Activated T-cell treated with anti-CD3 and anti-CD28 coated beads, Interleukin-2, amount 50 U/mL, for 72 hours (primary cell): ENCODE results near the gene RPS4Y1. TPM values are rescaled to one million over a fixed set of nuclear protein-coding genes. Genes with fewer than 3 reads are reported as not detected.
"Not testable (repeated sequence)": the region's sequence is repeated elsewhere in the genome, so short reads cannot be mapped to it uniquely, and the experiment has no call there.

Source experiments
- ATAC-seq, 2 donors: fragments of 150-1000 bp; cut with Tn5 transposase; replicated peaks in 1 of 2; 2 replicates each; pipeline ENCODE4 v1.10.0; 2021; ENCODE audit warnings: moderate library complexity in 2 of 2, mild to moderate bottlenecking in 1 of 2
- DNase-seq, 2 donors: peaks; one replicate each; pipeline ENCODE4 v3.0.0; 2021 to 2022; ENCODE audit warnings: mixed read lengths in 1 of 2
- H3K27ac Mint-ChIP-seq: one replicate; pipeline ENCODE4 v1.8.0; 2022; ENCODE audit warnings: mild to moderate bottlenecking, moderate library complexity, mixed read lengths
- H3K27me3 Mint-ChIP-seq: one replicate; pipeline ENCODE4 v1.8.0; 2022; ENCODE audit warnings: low read depth, mixed read lengths
- H3K36me3 Mint-ChIP-seq, 2 donors: one replicate each; pipeline ENCODE4 v1.8.0; 2022; ENCODE audit warnings: mixed read lengths in 2 of 2, mild to moderate bottlenecking in 1 of 2; ENCODE audit not compliant: insufficient read depth in 2 of 2
- H3K4me1 Mint-ChIP-seq: one replicate; pipeline ENCODE4 v1.8.0; 2022; ENCODE audit warnings: low read depth, mixed read lengths
- H3K4me3 Mint-ChIP-seq, 2 donors: one replicate each; pipeline ENCODE4 v1.8.0; 2022; ENCODE audit warnings: mild to moderate bottlenecking in 2 of 2, mixed read lengths in 2 of 2, moderate library complexity in 2 of 2
- H3K9me3 Mint-ChIP-seq, 2 donors: one replicate each; pipeline ENCODE4 v1.8.0; 2022; ENCODE audit warnings: mixed read lengths in 2 of 2
- total RNA-seq, 2 donors: library from RNA; stranded (reverse); gene quantifications; one replicate each; pipeline ENCODE4 v1.2.3, GENCODE V29; 2022

The RPS4Y1 gene
- total RNA-seq, 2 donors from 2014 or later: 323 TPM; not detected in 1

DNA sequence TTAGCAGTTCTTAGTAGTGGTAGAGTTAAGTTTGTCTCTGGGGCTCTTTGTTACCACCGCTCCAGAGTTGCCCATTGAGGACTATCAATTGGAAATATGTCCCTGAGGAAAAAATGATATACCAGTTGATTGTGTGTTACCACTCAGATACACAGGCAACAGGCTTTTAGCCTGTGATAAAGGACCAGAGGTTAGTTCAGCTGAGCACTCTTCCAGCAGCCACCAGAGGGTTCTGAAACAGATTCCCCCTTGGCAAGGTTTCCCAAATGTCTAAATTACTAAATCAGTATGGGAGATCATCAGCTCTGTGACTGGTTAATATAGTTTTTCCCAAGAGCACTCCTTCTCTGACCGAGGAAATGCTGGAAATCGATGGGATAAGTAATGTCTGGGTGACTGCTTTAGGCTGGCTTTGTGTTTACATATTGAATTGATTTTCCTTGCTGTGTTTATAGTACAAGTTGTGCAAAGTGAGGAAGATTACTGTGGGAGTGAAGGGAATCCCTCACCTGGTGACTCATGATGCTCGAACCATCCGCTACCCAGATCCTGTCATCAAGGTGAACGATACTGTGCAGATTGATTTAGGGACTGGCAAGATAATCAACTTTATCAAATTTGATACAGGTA, 12.9 kb downstream of the RPS4Y1 start:
- no peak for ATAC-seq
- H3K27ac Mint-ChIP-seq: no peak overlapping the region
- H3K9me3 Mint-ChIP-seq: no peaks in the 10 kb centered on the region
- no peaks in the 10 kb centered on the region for H3K27me3 Mint-ChIP-seq
- no peak overlapping the region for H3K4me3 Mint-ChIP-seq
- peaks cover 0 to 24% of the 10 kb centered on the region in 2 donors for H3K36me3 Mint-ChIP-seq
- H3K4me1 Mint-ChIP-seq: no peaks in the 10 kb centered on the region
- DNase-seq: no peak

DNA sequence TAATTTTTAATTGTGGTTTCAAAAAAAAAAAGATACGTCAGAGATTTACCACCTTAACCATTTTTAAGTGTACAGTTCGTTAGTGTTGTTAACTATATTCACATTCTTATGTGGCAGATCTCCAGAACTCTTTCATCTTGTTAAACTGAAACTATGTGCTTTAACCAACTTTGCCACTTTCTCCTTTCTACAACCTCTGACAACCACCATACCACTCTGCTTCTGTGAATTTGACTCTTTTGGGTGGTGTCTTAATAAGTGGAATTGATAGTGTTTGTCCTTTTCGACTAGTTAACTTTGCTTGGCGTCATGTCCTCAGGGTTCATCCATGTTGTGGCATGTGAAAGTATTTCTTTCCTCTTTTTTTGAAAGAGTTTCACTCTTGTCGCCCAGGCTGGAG, 15.7 kb downstream of the RPS4Y1 start:
- DNase-seq (no peak), ATAC-seq (peak in 1 of 2 donors; percentile 87)
- Mint-ChIP-seq H3K4me3 (peak overlapping the region in 1 of 2 donors; percentile 37), H3K27ac (peak overlapping the region; percentile 1), H3K4me1 (no peaks in the 10 kb centered on the region), H3K9me3 (no peaks in the 10 kb centered on the region), H3K27me3 (no peaks in the 10 kb centered on the region), H3K36me3 (peaks cover 0 to 26% of the 10 kb centered on the region in 2 donors)

DNA sequence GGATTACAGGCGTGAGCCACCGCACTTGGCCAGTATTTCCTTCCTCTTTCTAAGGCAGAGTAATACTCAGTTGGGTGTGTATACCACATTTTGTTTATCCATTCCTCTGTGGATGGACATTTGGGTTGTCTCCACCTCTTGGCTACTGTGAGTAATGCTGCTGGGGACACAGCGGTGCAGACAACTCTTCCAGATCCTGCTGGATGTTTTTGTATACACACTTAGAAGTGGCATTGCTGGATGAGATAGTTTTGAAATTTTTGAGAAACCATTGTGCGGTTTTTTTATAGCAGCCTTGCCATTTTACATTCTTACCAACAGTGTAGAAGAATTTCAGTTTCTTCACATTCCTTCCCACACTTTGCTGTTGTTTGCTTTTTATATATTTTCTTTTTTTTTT, 16.3 kb downstream of the RPS4Y1 start:
- Mint-ChIP-seq H3K4me3 (peak overlapping the region in 1 of 2 donors; percentile 69), H3K27ac (peak overlapping the region; percentile 54), H3K4me1 (no peaks in the 10 kb centered on the region), H3K9me3 (no peaks in the 10 kb centered on the region), H3K36me3 (peaks cover 0 to 31% of the 10 kb centered on the region in 2 donors), H3K27me3 (no peaks in the 10 kb centered on the region)
- ATAC-seq (no peak), DNase-seq (no peak)

- peak overlapping the region in 1 of 2 donors; percentile 69 for H3K4me3 Mint-ChIP-seq
- DNase-seq: no peak
- H3K4me1 Mint-ChIP-seq: no peaks in the 10 kb centered on the region
- H3K9me3 Mint-ChIP-seq: no peaks in the 10 kb centered on the region
- H3K27me3 Mint-ChIP-seq: no peaks in the 10 kb centered on the region
- no peak overlapping the region for H3K27ac Mint-ChIP-seq
- H3K36me3 Mint-ChIP-seq: peaks cover 0 to 27% of the 10 kb centered on the region in 2 donors
- no peak for ATAC-seq
Measured at GRCh38 chrY:2859782-2860181, 18.4 kb downstream of the RPS4Y1 start.

DNA sequence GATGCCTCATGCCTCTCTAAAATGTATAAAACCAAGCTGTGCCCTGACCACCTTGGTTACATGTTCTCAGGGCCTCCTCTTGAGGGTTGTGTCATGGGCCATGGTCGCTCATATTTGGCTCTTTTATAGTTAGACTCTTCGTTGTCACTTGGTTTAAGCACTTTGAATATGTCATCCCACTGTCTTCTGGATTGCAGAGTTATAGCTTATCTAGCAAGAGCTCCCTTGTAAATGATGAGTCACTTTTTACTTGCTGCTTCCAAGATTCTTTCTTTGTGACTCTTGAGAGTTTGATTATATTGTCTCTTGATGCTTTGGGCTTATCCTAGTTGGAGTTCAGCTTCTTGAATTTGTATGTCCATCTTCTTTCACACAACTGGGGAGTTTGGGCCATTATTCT, 19.1 kb downstream of the RPS4Y1 start:
- Mint-ChIP-seq H3K9me3 (no peaks in the 10 kb centered on the region), H3K27me3 (no peaks in the 10 kb centered on the region), H3K36me3 (peaks cover 0 to 28% of the 10 kb centered on the region in 2 donors), H3K27ac (peak overlapping the region; percentile 88), H3K4me3 (peak overlapping the region in 1 of 2 donors; percentile 10), H3K4me1 (no peaks in the 10 kb centered on the region)
- DNase-seq (no peak), ATAC-seq (no peak)

DNA sequence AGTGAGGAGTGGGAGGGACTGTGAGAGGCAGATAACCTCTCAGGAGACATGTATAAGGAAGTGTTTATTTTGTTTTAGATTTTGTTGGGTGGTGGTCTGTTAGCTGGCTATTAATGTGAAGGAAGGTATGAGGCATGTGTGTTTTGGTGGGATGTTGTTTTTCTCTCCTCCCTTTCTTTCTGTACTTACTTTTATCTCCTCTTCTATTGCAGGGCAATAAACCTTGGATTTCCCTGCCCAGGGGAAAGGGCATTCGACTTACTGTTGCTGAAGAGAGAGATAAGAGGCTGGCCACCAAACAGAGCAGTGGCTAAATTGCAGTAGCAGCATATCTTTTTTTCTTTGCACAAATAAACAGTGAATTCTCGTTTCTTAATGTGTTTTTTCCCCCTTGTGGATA, 25.2 kb downstream of the RPS4Y1 start:
- Mint-ChIP-seq H3K4me1 (no peaks in the 10 kb centered on the region), H3K36me3 (peaks cover 0 to 15% of the 10 kb centered on the region in 2 donors), H3K4me3 (no peak overlapping the region), H3K27me3 (no peaks in the 10 kb centered on the region), H3K27ac (peak overlapping the region; percentile 86), H3K9me3 (no peaks in the 10 kb centered on the region)
- DNase-seq: no peak
- ATAC-seq: no peak

DNA sequence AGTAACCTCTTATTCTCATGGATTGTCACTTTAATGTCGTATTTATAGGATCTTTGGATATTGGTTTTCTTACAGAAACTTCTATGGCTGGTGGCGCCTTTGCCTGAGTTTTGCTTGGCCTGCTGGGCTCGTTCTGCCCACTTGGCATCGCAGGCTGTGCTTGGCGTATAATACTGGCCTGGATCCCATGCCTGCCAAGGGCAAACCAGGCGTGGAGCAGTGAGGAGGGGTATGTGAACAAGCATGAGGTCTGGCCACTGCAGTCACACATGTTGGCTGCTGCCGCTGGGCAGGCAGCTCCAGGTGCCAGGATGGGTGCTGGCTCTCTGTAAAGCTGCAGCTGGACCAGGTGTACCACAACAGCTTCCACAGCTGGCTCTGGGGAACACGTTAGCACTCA, 26.1 kb downstream of the RPS4Y1 start:
- no peaks in the 10 kb centered on the region for H3K9me3 Mint-ChIP-seq
- H3K27me3 Mint-ChIP-seq: no peaks in the 10 kb centered on the region
- no peak overlapping the region for H3K27ac Mint-ChIP-seq
- DNase-seq (no peak), ATAC-seq (no peak)
- no peak overlapping the region for H3K4me3 Mint-ChIP-seq
- no peaks in the 10 kb centered on the region for H3K4me1 Mint-ChIP-seq
- peaks cover 0 to 13% of the 10 kb centered on the region in 2 donors for H3K36me3 Mint-ChIP-seq

GRCh38 chrY:2868035-2868607, 26.7 kb downstream of the RPS4Y1 start:
- no peak for DNase-seq
- Mint-ChIP-seq H3K4me1 (no peaks in the 10 kb centered on the region), H3K27ac (peak overlapping the region; percentile 55), H3K27me3 (no peaks in the 10 kb centered on the region), H3K9me3 (no peaks in the 10 kb centered on the region), H3K4me3 (no peak overlapping the region), H3K36me3 (peaks cover 0 to 11% of the 10 kb centered on the region in 2 donors)
- ATAC-seq: no peak

- ATAC-seq, DNase-seq, H3K9me3 Mint-ChIP-seq, H3K36me3 Mint-ChIP-seq, H3K4me3 Mint-ChIP-seq, H3K27me3 Mint-ChIP-seq, H3K4me1 Mint-ChIP-seq, H3K27ac Mint-ChIP-seq: not testable (repeated sequence)
Measured at GRCh38 chrY:2872234-2872633, 30.8 kb downstream of the RPS4Y1 start.

DNA sequence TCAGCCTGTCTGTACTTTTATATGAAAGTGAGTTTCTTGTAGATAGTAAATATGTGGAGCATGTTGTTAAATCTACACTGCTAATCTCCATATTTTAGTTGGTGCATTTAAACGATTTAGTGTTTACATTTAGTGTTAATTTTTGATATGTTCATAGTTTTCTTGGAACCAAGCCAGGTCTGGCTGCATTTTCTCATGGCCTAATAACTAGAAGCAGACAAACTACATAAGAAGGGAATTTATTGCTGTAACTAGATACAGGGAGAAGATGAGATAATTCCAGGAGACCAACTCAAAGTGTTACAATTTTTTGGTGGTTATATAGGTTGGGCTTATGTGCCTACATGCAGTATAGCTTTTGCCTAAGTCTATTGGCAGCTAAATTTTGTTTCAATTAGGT, 32.8 kb downstream of the RPS4Y1 start:
- no peaks in the 10 kb centered on the region for H3K4me1 Mint-ChIP-seq
- no peak overlapping the region for H3K27ac Mint-ChIP-seq
- no peak overlapping the region for H3K4me3 Mint-ChIP-seq
- no peaks in the 10 kb centered on the region for H3K9me3 Mint-ChIP-seq
- H3K27me3 Mint-ChIP-seq: no peaks in the 10 kb centered on the region
- DNase-seq (no peak), ATAC-seq (no peak)
- peaks cover 0 to 3% of the 10 kb centered on the region in 2 donors for H3K36me3 Mint-ChIP-seq

DNA sequence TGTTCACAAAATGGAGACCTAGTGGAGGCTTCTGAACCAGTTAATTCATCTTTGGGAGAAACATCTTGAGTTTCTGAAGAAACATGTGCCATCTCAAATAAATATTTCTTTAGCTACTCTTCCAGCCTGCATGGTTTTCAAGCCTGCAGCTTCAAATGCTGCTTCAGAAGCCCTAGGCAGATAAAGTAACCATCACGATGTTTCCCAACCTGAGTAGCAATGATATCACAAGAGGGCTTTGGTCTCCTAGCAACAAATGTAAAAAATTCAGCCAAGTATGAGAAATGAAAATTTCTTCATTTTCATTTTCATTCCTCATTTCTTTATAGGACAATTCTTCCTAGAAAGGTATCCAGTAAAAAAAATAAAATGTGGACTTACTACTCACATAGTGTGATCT, 42.2 kb downstream of the RPS4Y1 start:
- no peak overlapping the region for H3K4me3 Mint-ChIP-seq
- peaks cover 0 to 4% of the 10 kb centered on the region in 2 donors for H3K36me3 Mint-ChIP-seq
- no peak overlapping the region for H3K27ac Mint-ChIP-seq
- no peaks in the 10 kb centered on the region for H3K27me3 Mint-ChIP-seq
- peaks cover 0 to 4% of the 10 kb centered on the region in 2 donors for H3K9me3 Mint-ChIP-seq
- no peak for DNase-seq
- H3K4me1 Mint-ChIP-seq: no peaks in the 10 kb centered on the region
- ATAC-seq: no peak

- no peaks in the 10 kb centered on the region for H3K27me3 Mint-ChIP-seq
Measured at GRCh38 chrY:2885880-2886279, 44.5 kb downstream of the RPS4Y1 start.

DNA sequence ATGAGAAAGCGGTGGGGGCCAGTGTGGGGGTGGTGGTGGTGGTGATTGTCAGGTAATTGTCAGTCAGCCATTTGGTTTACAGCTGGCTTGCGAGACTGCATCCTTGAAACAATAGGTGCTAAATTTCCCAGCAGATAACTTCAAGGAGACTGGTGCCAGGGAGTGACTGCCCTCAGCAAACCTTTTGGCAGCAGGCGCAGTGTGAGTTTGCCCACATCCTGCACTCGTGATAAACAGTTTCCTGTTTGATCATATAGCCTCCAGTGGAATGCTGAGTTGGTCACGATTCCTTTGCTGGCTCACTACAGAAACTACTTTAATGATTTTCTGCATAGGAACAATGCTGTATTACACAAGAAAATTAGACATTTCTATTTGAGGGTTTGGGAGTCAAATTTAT, 46.0 kb downstream of the RPS4Y1 start:
- Mint-ChIP-seq H3K27ac (peak overlapping the region; percentile 93), H3K9me3 (no peaks in the 10 kb centered on the region), H3K4me1 (no peaks in the 10 kb centered on the region), H3K36me3 (peaks cover 0 to 4% of the 10 kb centered on the region in 2 donors), H3K4me3 (peak overlapping the region in 1 of 2 donors; percentile 86), H3K27me3 (no peaks in the 10 kb centered on the region)
- ATAC-seq: peak in 1 of 2 donors; percentile 55
- DNase-seq: peak in 1 of 2 donors; percentile 23

More at GRCh38 chrY:2885880-2886279, 44.5 kb downstream of the RPS4Y1 start:
- H3K27ac Mint-ChIP-seq: no peak overlapping the region
- no peak overlapping the region for H3K4me3 Mint-ChIP-seq
- peaks cover 0 to 4% of the 10 kb centered on the region in 2 donors for H3K36me3 Mint-ChIP-seq
- H3K9me3 Mint-ChIP-seq: peaks cover 0 to 4% of the 10 kb centered on the region in 2 donors
- ATAC-seq (no peak), DNase-seq (no peak)
- no peaks in the 10 kb centered on the region for H3K4me1 Mint-ChIP-seq
